Omental fat pad (tissue), 4 donors: ENCODE data around the gene TBCE. TPM values are rescaled to one million over a fixed set of nuclear protein-coding genes. Genes with fewer than 3 reads are reported as not detected.
"Not testable (repeated sequence)": the region's sequence is repeated elsewhere in the genome, so short reads cannot be mapped to it uniquely, and the experiment has no call there.

Experiments used
- ATAC-seq: fragments of 150-250 bp; one replicate; pipeline ENCODE4 v1.9.1; 2016; ENCODE audit warnings: mild to moderate bottlenecking, moderate library complexity; ENCODE audit not compliant: low FRiP score
- DNase-seq: peaks from one replicate; pipeline ENCODE4 v3.0.0-alpha.2; 2019; ENCODE audit warnings: low spot score
- total RNA-seq, 4 donors: library from RNA; depleted of rRNA; stranded (reverse); fragments of >200 nt; gene quantifications; one replicate each; pipeline ENCODE4 v1.1.0, GENCODE V29; 2016
- TF ChIP-seq, protein P1 (sequence below), 3 donors: fragments of 450-650 bp; IDR thresholded peaks; one replicate each; pipeline ENCODE4 v1.5.1; 2016 to 2017; ENCODE audit warnings: antibody characterized with exemption in 3 of 3, mild to moderate bottlenecking in 3 of 3, moderate library complexity in 2 of 3

The TBCE gene
- total RNA-seq, 4 donors from 2014 or later, result 10.9 to 27.3 (median 19.2) TPM

DNA sequence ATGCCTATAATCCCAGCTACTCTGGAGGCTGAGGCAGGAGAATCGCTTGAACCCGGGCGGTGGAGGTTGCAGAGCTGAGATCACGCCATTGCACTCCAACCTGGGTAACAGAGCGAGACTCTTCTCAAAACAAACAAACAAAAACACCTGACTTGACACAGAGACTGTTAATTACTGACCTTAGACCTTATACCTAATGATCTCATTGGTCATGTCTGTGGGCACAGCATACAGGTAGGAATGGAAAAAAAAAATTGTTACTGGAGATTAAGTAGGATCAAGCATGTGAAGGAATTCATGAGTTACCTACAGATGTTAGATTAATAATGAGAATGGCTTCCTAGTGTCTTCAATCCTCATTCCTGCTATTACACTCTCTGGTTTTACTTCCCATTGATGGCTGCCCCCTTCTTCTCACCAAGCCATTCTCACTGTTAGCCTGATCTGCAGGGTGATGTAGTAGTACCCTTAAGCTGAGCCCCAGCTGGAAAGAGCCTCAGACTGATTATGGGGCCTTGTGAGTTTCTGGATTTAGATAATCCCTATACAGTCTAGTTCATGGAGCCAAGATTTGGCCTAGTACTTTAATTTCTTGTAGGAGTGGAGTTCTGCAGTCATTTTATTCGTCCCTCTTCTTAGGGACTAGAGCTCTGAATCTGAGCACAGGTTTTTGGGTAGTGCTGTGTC, 8.8 kb downstream of the TBCE start:
- TF ChIP-seq, protein P1, sequence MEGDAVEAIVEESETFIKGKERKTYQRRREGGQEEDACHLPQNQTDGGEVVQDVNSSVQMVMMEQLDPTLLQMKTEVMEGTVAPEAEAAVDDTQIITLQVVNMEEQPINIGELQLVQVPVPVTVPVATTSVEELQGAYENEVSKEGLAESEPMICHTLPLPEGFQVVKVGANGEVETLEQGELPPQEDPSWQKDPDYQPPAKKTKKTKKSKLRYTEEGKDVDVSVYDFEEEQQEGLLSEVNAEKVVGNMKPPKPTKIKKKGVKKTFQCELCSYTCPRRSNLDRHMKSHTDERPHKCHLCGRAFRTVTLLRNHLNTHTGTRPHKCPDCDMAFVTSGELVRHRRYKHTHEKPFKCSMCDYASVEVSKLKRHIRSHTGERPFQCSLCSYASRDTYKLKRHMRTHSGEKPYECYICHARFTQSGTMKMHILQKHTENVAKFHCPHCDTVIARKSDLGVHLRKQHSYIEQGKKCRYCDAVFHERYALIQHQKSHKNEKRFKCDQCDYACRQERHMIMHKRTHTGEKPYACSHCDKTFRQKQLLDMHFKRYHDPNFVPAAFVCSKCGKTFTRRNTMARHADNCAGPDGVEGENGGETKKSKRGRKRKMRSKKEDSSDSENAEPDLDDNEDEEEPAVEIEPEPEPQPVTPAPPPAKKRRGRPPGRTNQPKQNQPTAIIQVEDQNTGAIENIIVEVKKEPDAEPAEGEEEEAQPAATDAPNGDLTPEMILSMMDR (IDR thresholded peaks at IDR 0.05), result no peak
- DNase-seq (no peak), ATAC-seq (no peak)

GRCh38 chr1:235378134-235378735, 11.0 kb downstream of the TBCE start:
- not testable (repeated sequence) for DNase-seq

GRCh38 chr1:235381955-235382739, 14.9 kb downstream of the TBCE start:
- ATAC-seq, DNase-seq: not testable (repeated sequence)

More at GRCh38 chr1:235378134-235378735, 11.0 kb downstream of the TBCE start:
- not testable (repeated sequence) for ATAC-seq

DNA sequence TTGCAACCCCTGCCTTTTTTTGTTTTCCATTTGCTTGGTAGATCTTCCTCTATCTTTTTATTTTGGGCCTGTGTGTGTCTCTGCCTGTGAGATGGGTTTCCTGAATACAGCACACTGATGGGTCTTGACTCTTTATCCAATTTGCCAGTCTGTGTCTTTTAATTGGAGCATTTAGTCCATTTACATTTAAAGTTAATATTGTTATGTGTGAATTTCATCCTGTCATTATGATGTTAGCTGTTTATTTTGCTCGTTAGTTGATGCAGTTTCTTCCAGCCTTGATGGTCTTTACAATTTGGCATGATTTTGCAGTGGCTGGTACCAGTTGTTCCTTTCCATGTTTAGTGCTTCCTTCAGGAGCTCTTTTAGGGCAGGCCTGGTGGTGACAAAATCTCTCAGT, 18.4 kb downstream of the TBCE start:
- not testable (repeated sequence) for DNase-seq, ATAC-seq

- TF ChIP-seq, protein P1 (IDR thresholded peaks at IDR 0.05), result no peak
- no peak for ATAC-seq
- DNase-seq, result no peak
Measured at GRCh38 chr1:235391874-235392273, 24.6 kb downstream of the TBCE start.

- TF ChIP-seq, protein P1 (IDR thresholded peaks at IDR 0.05), result no peak
- ATAC-seq (no peak), DNase-seq (no peak)
Measured at GRCh38 chr1:235397733-235398132, 30.5 kb downstream of the TBCE start.

- DNase-seq, result no peak
- ATAC-seq, result no peak
- TF ChIP-seq, protein P1 (IDR thresholded peaks at IDR 0.05), result no peak
Measured at GRCh38 chr1:235399661-235400060, 32.4 kb downstream of the TBCE start.

- TF ChIP-seq, protein P1 (IDR thresholded peaks at IDR 0.05), result no peak
- ATAC-seq (no peak), DNase-seq (no peak)
Measured at GRCh38 chr1:235401251-235401650, 34.0 kb downstream of the TBCE start.
